ENCODE results near the gene PI16.

- TF ChIP-seq POLR2AphosphoS5 (IDR thresholded peaks at IDR 0.05; ENCODE audit: low read depth, low read length) (no peak), POLR2A (IDR thresholded peaks at IDR 0.05; ENCODE audit: low read depth, low read length) (no peak), TAF1 (IDR thresholded peaks at IDR 0.05; ENCODE audit: borderline replicate concordance, low read depth, low read length) (no peak)
These were observed 17.7 kb upstream of the PI16 start for GRCh38 chr6:36936824-36937223.

Measured in GM12892 (cell line).